C4-2B (cell line): ENCODE measurements around the gene SZRD1.

Experiments used
- H3K27ac ChIP-seq: fragments of 450-650 bp; 2 replicates; pipeline ENCODE4 v1.5.1; 2017
- CTCF ChIP-seq: fragments of 450-650 bp; conservative IDR thresholded peaks from 2 replicates; pipeline ENCODE4 v1.5.1; 2017; ENCODE audit warnings: mild to moderate bottlenecking
- ZFX ChIP-seq: fragments of 450-650 bp; IDR thresholded peaks from 2 replicates; pipeline ENCODE4 v1.6.1; 2017

Gene SZRD1

GRCh38 chr1:16420424-16421118, 53.5 kb downstream of the SZRD1 start:
- no peak overlapping the region for H3K27ac ChIP-seq
- TF ChIP-seq CTCF (no peak), ZFX (no peak)

GRCh38 chr1:16421201-16421600, 54.2 kb downstream of the SZRD1 start:
- H3K27ac ChIP-seq, result no peak overlapping the region
- TF ChIP-seq ZFX, result no peak
- no peak for TF ChIP-seq CTCF

- TF ChIP-seq ZFX (no peak), CTCF (no peak)
- H3K27ac ChIP-seq, result no peak overlapping the region
Observed at GRCh38 chr1:16422041-16422440, 55.0 kb downstream of the SZRD1 start.

- TF ChIP-seq ZFX, result no peak
- no peak for TF ChIP-seq CTCF
- no peak overlapping the region for H3K27ac ChIP-seq
Observed at GRCh38 chr1:16425125-16426025, 58.3 kb downstream of the SZRD1 start.

GRCh38 chr1:16430606-16431005, 63.6 kb downstream of the SZRD1 start:
- no peak for TF ChIP-seq CTCF
- TF ChIP-seq ZFX, result no peak
- H3K27ac ChIP-seq, result no peak overlapping the region

GRCh38 chr1:16433030-16433429, 66.0 kb downstream of the SZRD1 start:
- TF ChIP-seq CTCF (no peak), ZFX (no peak)
- no peak overlapping the region for H3K27ac ChIP-seq

- no peak overlapping the region for H3K27ac ChIP-seq
- no peak for TF ChIP-seq ZFX
- no peak for TF ChIP-seq CTCF
Observed at GRCh38 chr1:16434007-16434406, 67.0 kb downstream of the SZRD1 start.
